Activated T-cell treated with anti-CD3 and anti-CD28 coated beads, Interleukin-2, amount 50 U/mL, for 24 hours (primary cell): ENCODE data around the gene LRRC26.

Source experiments
- DNase-seq: peaks from one replicate; pipeline ENCODE4 v3.0.0-alpha.2; 2020
- H3K27ac Mint-ChIP-seq: 2 replicates; pipeline ENCODE4 v1.8.0; 2020; ENCODE audit warnings: mild to moderate bottlenecking, mixed read lengths
- H3K27me3 Mint-ChIP-seq: 2 replicates; pipeline ENCODE4 v1.8.0; 2020; ENCODE audit warnings: mixed read lengths
- H3K36me3 Mint-ChIP-seq: 2 replicates; pipeline ENCODE4 v1.8.0; 2020; ENCODE audit warnings: low read depth, mixed read lengths
- H3K4me1 Mint-ChIP-seq: 2 replicates; pipeline ENCODE4 v1.8.0; 2020; ENCODE audit warnings: low read depth, mixed read lengths
- H3K4me3 Mint-ChIP-seq: 2 replicates; pipeline ENCODE4 v1.8.0; 2020; ENCODE audit warnings: mild to moderate bottlenecking, moderate library complexity, mixed read lengths
- H3K9me3 Mint-ChIP-seq: 2 replicates; pipeline ENCODE4 v1.8.0; 2020; ENCODE audit warnings: mixed read lengths

The LRRC26 gene

GRCh38 chr9:137169896-137170358 lies at the start of gene LRRC26:
Gene LRRC26, minus strand, starts transcription at chr9:137170051. Its CDS starts 108 bp downstream, at chr9:137169943.
- Mint-ChIP-seq H3K4me1 (peaks cover 10% of the 10 kb centered on the region), H3K27ac (no peak within 1 kb of the TSS), H3K4me3 (peak within 1 kb of the TSS; percentile 51), H3K36me3 (no peaks in the 10 kb centered on the region), H3K27me3 (peaks cover 71% of the 10 kb centered on the region), H3K9me3 (no peaks in the 10 kb centered on the region)
- no peak for DNase-seq

GRCh38 chr9:137218754-137219271 lies 49.0 kb upstream of the LRRC26 start:
- H3K9me3 Mint-ChIP-seq = no peaks in the 10 kb centered on the region
- no peak overlapping the region for H3K27ac Mint-ChIP-seq
- peaks cover 5% of the 10 kb centered on the region for H3K4me1 Mint-ChIP-seq
- DNase-seq = no peak
- H3K4me3 Mint-ChIP-seq = no peak overlapping the region
- H3K36me3 Mint-ChIP-seq = peaks cover 39% of the 10 kb centered on the region
- H3K27me3 Mint-ChIP-seq = no peaks in the 10 kb centered on the region

GRCh38 chr9:137218212-137218753 lies 48.4 kb upstream of the LRRC26 start:
- no peak for DNase-seq
- no peaks in the 10 kb centered on the region for H3K9me3 Mint-ChIP-seq
- no peak overlapping the region for H3K4me3 Mint-ChIP-seq
- no peak overlapping the region for H3K27ac Mint-ChIP-seq
- peaks cover 39% of the 10 kb centered on the region for H3K36me3 Mint-ChIP-seq
- H3K4me1 Mint-ChIP-seq = peaks cover 5% of the 10 kb centered on the region
- no peaks in the 10 kb centered on the region for H3K27me3 Mint-ChIP-seq

- H3K27me3 Mint-ChIP-seq = no peaks in the 10 kb centered on the region
- H3K4me3 Mint-ChIP-seq = no peak overlapping the region
Observed at GRCh38 chr9:137217276-137218211, 47.7 kb upstream of the LRRC26 start.

GRCh38 chr9:137216188-137216965 lies 46.5 kb upstream of the LRRC26 start:
- no peaks in the 10 kb centered on the region for H3K27me3 Mint-ChIP-seq
- H3K36me3 Mint-ChIP-seq = peaks cover 50% of the 10 kb centered on the region
- no peak overlapping the region for H3K27ac Mint-ChIP-seq
- no peak for DNase-seq
- H3K4me3 Mint-ChIP-seq = no peak overlapping the region
- H3K9me3 Mint-ChIP-seq = no peaks in the 10 kb centered on the region
- H3K4me1 Mint-ChIP-seq = no peaks in the 10 kb centered on the region

More at GRCh38 chr9:137217276-137218211, 47.7 kb upstream of the LRRC26 start:
- Mint-ChIP-seq H3K36me3 (peaks cover 46% of the 10 kb centered on the region), H3K9me3 (no peaks in the 10 kb centered on the region), H3K4me1 (no peaks in the 10 kb centered on the region), H3K27ac (no peak overlapping the region)
- no peak for DNase-seq

GRCh38 chr9:137215196-137215986 lies 45.5 kb upstream of the LRRC26 start:
- Mint-ChIP-seq H3K27ac (no peak overlapping the region), H3K36me3 (peaks cover 59% of the 10 kb centered on the region), H3K4me3 (no peak overlapping the region), H3K4me1 (no peaks in the 10 kb centered on the region), H3K9me3 (no peaks in the 10 kb centered on the region), H3K27me3 (no peaks in the 10 kb centered on the region)
- DNase-seq = no peak

- Mint-ChIP-seq H3K4me1 (no peaks in the 10 kb centered on the region), H3K36me3 (peaks cover 64% of the 10 kb centered on the region), H3K4me3 (no peak overlapping the region), H3K27ac (no peak overlapping the region), H3K9me3 (no peaks in the 10 kb centered on the region), H3K27me3 (no peaks in the 10 kb centered on the region)
- DNase-seq = no peak
Observed at GRCh38 chr9:137214620-137215019, 44.8 kb upstream of the LRRC26 start.

GRCh38 chr9:137213160-137214060 lies 43.6 kb upstream of the LRRC26 start:
- H3K4me1 Mint-ChIP-seq = peaks cover 1% of the 10 kb centered on the region
- no peaks in the 10 kb centered on the region for H3K9me3 Mint-ChIP-seq
- no peak overlapping the region for H3K4me3 Mint-ChIP-seq
- no peak overlapping the region for H3K27ac Mint-ChIP-seq
- H3K36me3 Mint-ChIP-seq = peaks cover 67% of the 10 kb centered on the region
- H3K27me3 Mint-ChIP-seq = no peaks in the 10 kb centered on the region
- no peak for DNase-seq

GRCh38 chr9:137212520-137212919 lies 42.7 kb upstream of the LRRC26 start:
- no peak overlapping the region for H3K27ac Mint-ChIP-seq
- H3K9me3 Mint-ChIP-seq = no peaks in the 10 kb centered on the region
- peaks cover 75% of the 10 kb centered on the region for H3K36me3 Mint-ChIP-seq
- peaks cover 4% of the 10 kb centered on the region for H3K4me1 Mint-ChIP-seq
- H3K4me3 Mint-ChIP-seq = no peak overlapping the region
- no peak for DNase-seq
- H3K27me3 Mint-ChIP-seq = no peaks in the 10 kb centered on the region

GRCh38 chr9:137211532-137211931 lies 41.7 kb upstream of the LRRC26 start:
- Mint-ChIP-seq H3K4me1 (peaks cover 13% of the 10 kb centered on the region), H3K27me3 (no peaks in the 10 kb centered on the region), H3K27ac (no peak overlapping the region)

GRCh38 chr9:137206602-137207001 lies 36.8 kb upstream of the LRRC26 start:
- H3K4me1 Mint-ChIP-seq = peaks cover 41% of the 10 kb centered on the region
- H3K27me3 Mint-ChIP-seq = no peaks in the 10 kb centered on the region

More at GRCh38 chr9:137211532-137211931, 41.7 kb upstream of the LRRC26 start:
- H3K9me3 Mint-ChIP-seq = no peaks in the 10 kb centered on the region
- peaks cover 78% of the 10 kb centered on the region for H3K36me3 Mint-ChIP-seq
- no peak for DNase-seq
- H3K4me3 Mint-ChIP-seq = no peak overlapping the region

GRCh38 chr9:137205126-137206069 lies 35.5 kb upstream of the LRRC26 start, which contains the start of the genes NDOR1 and TMEM203:
Gene NDOR1, plus strand, starts transcription at chr9:137205700. Its CDS starts 78 bp downstream, at chr9:137205778.
Gene TMEM203, minus strand, starts transcription at chr9:137205648. Its CDS starts 234 bp downstream, at chr9:137205414.
- Mint-ChIP-seq H3K4me1 (peaks cover 49% of the 10 kb centered on the region), H3K4me3 (peak within 1 kb of the TSS; percentile 95), H3K36me3 (peaks cover 64% of the 10 kb centered on the region), H3K27me3 (no peaks in the 10 kb centered on the region), H3K9me3 (no peaks in the 10 kb centered on the region), H3K27ac (peak within 1 kb of the TSS; percentile 95)
- DNase-seq = peak; percentile 97

More at GRCh38 chr9:137206602-137207001, 36.8 kb upstream of the LRRC26 start:
- Mint-ChIP-seq H3K9me3 (no peaks in the 10 kb centered on the region), H3K36me3 (peaks cover 72% of the 10 kb centered on the region), H3K4me3 (peak overlapping the region; percentile 95), H3K27ac (peak overlapping the region; percentile 95)
- DNase-seq = no peak
